GM10266 (cell line): ENCODE data around the gene COL18A1.
"Not testable (repeated sequence)": the region's sequence is repeated elsewhere in the genome, so short reads cannot be mapped to it uniquely, and the experiment has no call there.

Experiments used
- DNase-seq: peaks from one replicate; pipeline ENCODE4 v3.0.0; 2012; ENCODE audit errors: extremely low spot score
- TF ChIP-seq, protein P1 (sequence below): IDR thresholded peaks from 2 replicates; pipeline ENCODE4 v1.5.1; 2012; ENCODE audit warnings: mild to moderate bottlenecking, low read depth; ENCODE audit not compliant: control insufficient read depth, insufficient read depth; ENCODE audit errors: missing control alignments

COL18A1 gene

DNA sequence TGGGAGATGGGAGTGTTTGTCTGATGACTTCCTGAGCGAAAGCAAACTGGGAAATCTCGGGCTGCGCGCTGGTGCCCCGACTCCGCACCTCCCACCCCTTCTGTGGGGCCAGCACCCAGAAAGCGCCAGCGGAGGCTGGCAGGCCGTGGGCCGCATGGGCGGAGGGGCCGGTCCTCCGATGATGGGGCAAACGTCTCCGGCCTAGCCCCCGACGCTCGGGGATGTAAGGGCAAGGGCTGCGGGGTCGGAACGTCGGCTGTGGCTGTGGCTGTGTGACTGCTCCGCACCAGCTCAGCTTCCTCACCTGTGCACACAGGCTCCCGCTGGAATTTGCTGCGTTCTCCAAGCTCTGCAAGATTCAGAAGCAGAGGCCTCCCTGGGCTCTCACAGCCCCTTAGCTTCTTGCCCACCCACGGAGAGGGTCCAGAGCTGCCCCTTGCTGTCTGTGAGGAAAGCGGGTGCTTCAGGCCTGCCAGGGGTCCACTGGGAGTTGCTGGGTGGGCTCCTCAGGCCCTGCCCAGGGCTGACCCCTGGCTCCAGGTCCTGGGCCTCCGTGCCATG lies 35.0 kb downstream of the COL18A1 start:
- DNase-seq = no peak
- TF ChIP-seq, protein P1, sequence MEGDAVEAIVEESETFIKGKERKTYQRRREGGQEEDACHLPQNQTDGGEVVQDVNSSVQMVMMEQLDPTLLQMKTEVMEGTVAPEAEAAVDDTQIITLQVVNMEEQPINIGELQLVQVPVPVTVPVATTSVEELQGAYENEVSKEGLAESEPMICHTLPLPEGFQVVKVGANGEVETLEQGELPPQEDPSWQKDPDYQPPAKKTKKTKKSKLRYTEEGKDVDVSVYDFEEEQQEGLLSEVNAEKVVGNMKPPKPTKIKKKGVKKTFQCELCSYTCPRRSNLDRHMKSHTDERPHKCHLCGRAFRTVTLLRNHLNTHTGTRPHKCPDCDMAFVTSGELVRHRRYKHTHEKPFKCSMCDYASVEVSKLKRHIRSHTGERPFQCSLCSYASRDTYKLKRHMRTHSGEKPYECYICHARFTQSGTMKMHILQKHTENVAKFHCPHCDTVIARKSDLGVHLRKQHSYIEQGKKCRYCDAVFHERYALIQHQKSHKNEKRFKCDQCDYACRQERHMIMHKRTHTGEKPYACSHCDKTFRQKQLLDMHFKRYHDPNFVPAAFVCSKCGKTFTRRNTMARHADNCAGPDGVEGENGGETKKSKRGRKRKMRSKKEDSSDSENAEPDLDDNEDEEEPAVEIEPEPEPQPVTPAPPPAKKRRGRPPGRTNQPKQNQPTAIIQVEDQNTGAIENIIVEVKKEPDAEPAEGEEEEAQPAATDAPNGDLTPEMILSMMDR = no peak

DNA sequence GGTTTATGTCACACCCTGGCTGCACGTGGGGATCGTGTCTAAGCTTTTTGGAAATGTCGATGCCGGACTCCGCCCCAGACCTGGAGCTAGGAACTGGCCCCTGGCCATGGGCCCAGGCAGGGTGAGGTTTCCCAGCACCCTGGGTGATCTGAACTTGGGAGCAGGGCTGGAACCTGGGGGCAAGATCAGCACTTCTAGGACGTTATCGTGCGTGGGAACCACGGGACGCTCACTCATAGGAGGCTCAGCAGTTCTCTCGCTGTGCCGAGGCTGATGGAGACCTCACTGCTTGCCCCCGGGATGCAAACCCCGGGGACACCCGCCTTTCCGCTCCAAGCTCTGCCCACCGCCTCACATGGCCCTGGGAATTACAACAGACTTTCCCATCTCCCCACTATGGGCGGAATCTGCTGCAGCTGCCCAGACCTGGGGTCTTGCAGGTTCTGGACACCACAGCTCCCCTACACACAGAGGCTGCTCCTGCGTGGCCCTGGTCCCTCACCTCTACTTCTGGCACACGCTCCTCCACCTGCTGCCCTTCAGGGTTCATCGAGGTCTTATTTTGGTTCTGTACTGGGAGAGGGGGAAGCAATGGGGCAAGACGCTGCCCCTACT lies 35.9 kb downstream of the COL18A1 start:
- DNase-seq = no peak

GRCh38 chr21:45441431-45442255 lies 36.7 kb downstream of the COL18A1 start:
- DNase-seq = no peak
- TF ChIP-seq, protein P1 = no peak

More for the DNA sequence above, 35.9 kb downstream of the COL18A1 start:
- TF ChIP-seq, protein P1 = no peak

GRCh38 chr21:45442276-45442675 lies 37.3 kb downstream of the COL18A1 start:
- no peak for DNase-seq
- TF ChIP-seq, protein P1 = no peak

DNA sequence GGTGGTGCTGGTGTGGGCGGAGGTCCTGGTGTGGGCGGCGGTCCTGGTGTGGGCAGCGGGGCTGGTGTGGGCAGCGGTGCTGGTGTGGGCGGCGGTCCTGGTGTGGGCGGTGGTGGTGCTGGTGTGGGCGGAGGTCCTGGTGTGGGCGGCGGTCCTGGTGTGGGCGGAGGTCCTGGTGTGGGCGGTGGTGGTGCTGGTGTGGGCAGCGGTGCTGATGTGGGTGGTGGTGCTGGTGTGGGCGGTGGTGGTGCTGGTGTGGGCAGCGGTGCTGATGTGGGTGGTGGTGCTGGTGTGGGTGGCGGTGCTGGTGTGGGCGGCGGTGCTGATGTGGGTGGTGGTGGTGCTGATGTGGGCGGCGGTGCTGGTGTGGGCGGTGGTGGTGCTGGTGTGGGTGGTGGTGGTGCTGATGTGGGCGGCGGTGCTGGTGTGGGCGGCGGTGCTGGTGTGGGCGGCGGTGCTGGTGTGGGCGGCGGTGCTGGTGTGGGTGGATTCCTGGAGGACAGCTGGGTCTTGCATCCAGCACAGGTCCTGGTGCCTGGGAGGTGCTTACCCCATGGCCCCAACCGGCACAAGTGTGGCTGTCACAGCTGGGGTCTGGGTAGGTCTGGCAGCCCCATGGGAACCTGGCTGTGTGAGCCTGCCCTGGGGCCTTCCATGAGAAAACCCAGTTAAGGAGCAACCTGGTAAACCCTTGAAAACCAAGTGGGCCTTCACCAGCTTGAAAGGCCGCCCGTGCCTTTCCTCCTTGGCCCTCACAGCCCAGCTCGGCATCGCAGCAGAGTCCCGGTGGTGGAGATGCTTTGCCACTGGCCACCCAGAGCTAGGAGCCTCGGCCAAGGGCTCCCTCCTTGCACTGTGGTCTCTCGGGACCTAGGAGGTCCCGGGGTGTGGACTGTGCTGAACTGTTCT lies 38.0 kb downstream of the COL18A1 start:
- DNase-seq = not testable (repeated sequence)

DNA sequence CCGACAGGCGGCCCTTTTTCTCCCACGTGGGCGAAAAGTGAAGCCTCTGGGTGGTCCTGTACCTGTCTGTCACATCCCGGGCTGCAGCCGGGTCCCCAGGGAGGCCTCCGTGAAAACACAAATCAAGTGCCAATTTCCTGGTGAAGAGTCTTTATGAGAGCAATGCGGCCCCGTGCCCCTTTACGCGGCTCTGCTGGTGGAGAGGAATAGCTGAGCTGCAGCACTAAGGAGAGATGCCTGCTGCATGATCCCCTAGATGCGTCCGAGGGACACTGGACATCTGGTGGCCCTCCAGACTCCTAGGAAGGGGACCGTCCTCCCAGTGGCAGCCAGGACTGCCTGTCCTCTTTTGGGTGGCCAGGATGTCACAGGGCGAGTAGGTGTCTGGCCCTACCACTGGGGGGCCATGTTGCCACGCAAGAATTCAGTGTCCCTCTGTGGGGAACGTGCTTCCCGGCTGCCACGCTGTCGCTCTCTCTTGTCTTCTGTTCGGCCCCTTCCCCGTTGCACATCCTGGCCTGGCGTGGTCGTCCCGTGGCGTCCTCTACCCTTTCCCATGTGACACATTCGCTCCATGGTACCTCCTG lies 38.7 kb downstream of the COL18A1 start:
- DNase-seq = no peak
- TF ChIP-seq, protein P1 = no peak

DNA sequence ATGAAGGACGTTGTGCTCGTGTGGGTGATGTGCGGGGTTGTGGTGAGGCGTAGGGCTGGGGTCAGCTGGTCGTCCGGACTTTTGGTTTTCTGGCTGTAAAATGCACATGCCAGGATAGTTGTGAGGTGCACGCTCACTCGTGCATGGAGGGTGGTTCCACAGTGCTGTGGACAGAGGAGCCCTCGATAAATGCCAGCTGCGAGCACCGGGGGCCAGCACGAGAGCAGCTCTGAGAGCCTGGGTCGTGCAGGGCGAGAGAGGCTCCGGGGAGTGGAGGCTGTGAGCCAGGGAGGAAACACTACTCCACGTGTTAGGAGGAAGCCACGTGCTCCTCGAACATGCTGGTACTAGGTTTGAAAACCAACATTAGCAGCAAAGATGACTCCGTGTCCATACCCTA lies 39.4 kb downstream of the COL18A1 start:
- TF ChIP-seq, protein P1 = no peak
- DNase-seq = no peak
